HG03342 (cell line): ENCODE data around the gene CNTROB.
A peak's percentile ranks its signal among the peaks of the same experiment; 100 is the strongest.

Experiments used
- ATAC-seq: cut with Tn5 transposase; IDR thresholded peaks from one replicate; pipeline ENCODE4 v1.9.1; 2021; ENCODE audit warnings: mild to moderate bottlenecking, moderate library complexity; ENCODE audit not compliant: unreplicated experiment

Gene CNTROB

DNA sequence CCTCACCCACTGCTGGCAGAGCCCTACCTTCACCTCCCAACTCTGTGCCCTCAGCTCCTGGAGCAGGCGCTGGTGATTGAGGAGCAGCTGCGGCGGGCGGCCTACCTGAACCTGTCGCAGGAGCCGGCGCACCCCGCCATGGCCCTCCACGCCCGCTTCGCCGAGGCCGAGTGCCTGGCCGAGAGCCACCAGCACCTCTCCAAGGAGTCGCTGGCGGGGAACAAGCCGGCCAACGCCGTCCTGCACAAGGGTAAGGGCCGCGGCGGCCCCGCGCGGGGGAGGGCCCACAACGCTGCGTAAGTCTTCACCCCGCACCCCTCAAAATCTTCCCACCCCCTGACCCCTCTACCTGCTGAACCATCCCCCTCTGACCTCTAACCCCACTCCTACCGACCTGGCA, 22.9 kb upstream of the CNTROB start:
- ATAC-seq, result no peak

- no peak for ATAC-seq
Measured at GRCh38 chr17:7910281-7910680, 21.7 kb upstream of the CNTROB start.

GRCh38 chr17:7910711-7911110, 21.3 kb upstream of the CNTROB start:
- ATAC-seq, result no peak

GRCh38 chr17:7911116-7911515, 20.9 kb upstream of the CNTROB start:
- ATAC-seq, result no peak

- ATAC-seq, result no peak
Measured at GRCh38 chr17:7912927-7913524, 19.0 kb upstream of the CNTROB start.

DNA sequence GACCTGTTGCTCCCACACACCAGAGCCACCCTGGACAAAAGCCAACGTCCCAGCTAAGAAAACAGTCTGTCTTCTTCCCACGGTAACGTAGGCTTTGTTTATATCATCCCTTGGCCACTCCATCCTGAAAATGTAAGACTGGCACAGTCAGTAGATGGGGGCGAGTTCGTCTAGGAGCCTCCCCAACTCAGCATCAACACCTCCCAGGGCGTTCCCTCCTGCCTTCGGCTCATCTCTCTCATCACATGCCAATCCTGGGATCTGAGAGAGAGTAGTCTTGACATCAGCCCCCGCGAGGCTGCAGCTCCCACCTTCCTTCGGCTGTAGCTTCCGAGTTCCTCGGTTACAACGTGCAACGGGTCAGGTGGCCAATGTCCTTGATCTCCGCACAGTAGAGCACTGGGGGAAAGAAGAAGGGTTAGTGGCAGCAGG, 16.8 kb upstream of the CNTROB start:
- no peak for ATAC-seq

- peak; percentile 67 for ATAC-seq
Measured at GRCh38 chr17:7915611-7916384, 16.2 kb upstream of the CNTROB start, which contains the start of gene RNF227. RNF227 (minus strand) TSS chr17:7916289; CDS start chr17:7916195, 94 bp downstream.

- ATAC-seq, result no peak
Measured at GRCh38 chr17:7916385-7916682, 15.7 kb upstream of the CNTROB start.

GRCh38 chr17:7916808-7917207, 15.2 kb upstream of the CNTROB start:
- no peak for ATAC-seq

DNA sequence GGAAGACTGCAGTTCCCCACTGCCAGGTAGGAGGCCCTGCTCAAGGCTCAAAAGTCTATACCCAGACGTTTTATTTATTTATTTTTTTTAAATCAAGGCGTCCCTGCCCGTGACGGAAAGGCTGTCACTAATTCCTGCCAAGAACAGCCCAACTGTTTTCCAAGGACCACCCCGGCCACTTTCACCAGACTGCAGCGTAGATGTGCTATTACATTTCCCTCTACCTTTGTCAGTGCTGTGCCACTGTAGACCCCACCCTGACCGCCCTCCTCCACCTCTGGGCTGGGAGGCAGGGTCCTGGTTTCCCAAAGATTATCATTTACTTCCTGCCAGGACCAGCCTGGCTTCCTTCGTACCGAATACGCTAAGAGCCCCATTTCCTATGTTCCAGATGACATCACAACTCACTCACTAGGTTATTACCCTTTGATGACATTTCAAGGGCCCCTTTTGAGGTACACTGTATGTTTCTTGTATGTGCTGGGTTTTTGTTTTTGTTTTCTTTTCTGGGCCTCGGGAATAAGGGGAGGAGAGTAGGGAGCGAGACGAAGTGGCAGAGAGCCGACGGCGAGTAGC, 9.6 kb upstream of the CNTROB start:
- ATAC-seq, result no peak

DNA sequence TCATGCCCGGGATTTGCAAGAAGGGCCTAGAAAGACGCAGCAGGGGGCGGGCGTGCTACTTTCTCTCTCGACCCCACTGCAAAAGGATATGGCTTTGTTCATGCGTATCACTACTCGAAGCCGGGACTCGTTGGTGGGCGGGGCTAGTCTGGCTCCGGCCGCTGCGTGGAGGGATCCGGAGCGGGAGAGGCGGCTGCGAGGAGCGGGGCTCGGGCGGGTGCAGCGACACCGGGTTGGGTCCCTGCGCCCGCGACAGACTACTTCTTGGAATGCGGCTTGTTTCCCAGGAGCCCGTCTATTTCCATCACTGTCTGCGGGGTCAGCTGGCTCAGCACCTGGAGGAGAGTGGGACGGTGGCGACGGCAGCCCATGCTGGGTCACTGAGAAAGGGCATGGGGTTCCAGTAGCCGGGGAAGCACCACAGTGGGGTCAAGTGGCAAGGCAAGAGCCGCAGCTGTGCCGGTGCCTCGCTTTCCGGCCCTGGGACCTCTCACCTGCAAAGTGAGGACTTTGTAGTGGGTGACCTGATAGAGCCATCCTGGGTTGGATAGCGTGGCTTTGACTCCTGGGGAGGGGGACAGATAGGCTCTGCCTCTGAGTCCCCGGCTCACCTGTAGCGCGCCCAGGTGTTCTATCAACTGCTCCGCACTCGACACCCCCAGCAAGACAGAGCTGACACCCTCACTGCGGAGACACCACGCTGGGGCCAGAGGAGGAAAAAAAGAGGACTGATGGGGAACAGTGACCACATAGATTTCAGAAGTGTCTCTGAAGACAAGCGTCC, 9.0 kb upstream of the CNTROB start:
- ATAC-seq, result no peak

DNA sequence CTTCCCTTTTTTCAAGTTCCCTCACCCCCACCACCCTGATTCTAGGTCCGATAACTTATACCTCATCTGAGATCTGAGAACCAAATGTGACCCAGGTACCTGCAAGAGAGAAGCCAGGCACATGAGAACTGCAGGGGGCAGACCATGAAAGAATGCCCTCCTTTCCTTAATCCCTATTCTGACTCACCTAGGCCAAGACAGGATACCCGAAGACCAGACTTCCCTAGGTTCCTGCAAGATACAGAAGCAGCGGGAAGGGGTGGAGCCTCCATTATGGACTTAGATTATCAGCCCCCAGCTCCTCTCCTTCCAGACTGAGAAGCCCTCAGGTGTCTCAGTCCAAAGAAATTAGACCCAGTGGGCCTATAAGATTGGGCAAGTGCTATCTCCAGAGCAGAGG, 4.4 kb upstream of the CNTROB start:
- ATAC-seq, result no peak

- ATAC-seq, result no peak
Measured at GRCh38 chr17:7929158-7930023, 2.6 kb upstream of the CNTROB start, which contains the start of gene KCNAB3. KCNAB3 (minus strand) TSS chr17:7929856; CDS start chr17:7929435, 421 bp downstream.

DNA sequence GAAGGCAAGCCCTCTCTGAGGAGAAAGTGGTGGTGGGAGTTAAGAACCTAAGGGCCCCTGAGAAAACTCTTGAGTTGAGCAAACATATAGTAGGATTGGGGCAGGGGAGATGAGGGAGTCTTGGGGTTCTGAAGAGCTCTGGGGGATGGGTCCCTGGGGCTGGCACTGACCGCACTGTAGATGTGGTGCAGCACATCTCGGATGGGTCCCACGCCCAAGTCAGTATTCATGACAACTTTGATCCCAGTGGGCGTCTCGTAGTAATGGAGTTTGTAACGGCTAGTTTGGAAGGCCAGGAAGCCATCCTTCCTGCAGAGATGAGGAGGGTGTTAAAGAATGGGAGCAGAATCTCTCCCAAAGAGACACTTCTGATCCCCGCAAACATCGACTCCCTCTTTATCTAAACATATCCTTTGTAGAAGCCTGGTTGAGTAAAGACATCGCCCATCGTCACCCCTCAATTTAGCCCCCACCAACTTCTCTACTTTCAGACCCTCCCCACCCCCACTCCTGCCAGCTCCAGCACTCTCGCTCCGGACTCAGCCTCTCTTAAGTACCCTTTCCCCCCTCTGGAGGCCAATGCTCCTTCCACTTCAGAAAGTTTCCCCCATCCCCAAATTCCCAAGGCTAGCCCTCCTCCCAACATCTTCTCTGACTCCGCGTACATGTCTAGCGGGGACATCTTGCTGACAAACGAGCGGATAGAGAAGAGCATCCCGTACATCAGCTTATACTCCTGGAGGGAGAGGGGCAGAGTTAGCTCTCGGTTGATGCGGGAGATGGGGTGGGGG, 970 bp upstream of the CNTROB start:
- ATAC-seq, result no peak

DNA sequence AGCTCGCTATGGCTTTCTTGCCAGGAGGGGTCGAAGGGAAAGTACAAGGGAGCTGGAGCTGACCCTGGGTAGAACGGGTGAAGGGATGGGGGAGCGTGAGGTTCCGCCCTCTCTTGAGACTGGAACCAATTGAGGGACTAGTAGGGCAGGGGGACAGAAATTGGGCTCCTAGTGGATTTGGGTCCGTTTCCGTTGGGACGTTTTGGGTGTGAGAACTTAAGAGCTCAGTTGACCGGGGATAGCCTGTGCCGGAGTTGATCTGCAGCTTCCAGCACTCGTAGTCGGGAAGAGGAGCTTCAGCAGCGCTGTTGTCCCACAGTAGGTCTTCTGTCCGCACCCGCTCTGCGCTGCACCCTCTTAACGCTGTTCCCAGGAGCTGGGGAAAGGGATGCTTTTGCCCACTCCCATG, 481 bp downstream of the CNTROB start:
- ATAC-seq, result peak; percentile 10

DNA sequence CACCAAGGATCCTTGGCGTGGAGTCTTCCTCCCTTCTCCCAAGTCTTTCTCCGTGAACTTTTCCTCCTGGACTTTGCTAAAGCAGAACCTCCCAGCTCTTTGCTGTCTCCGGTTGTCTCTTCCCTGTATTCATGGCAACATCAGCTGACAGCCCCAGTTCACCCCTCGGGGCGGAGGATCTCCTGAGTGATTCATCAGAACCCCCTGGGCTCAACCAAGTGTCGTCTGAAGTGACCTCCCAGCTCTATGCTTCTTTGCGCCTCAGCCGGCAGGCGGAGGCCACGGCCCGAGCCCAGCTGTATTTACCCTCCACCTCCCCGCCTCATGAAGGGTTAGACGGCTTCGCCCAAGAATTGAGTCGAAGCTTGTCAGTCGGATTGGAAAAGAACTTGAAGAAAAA, 943 bp downstream of the CNTROB start:
- ATAC-seq, result no peak

GRCh38 chr17:7935859-7936258, 3.9 kb downstream of the CNTROB start:
- ATAC-seq, result no peak

GRCh38 chr17:7940034-7940433, 8.0 kb downstream of the CNTROB start:
- ATAC-seq, result no peak

DNA sequence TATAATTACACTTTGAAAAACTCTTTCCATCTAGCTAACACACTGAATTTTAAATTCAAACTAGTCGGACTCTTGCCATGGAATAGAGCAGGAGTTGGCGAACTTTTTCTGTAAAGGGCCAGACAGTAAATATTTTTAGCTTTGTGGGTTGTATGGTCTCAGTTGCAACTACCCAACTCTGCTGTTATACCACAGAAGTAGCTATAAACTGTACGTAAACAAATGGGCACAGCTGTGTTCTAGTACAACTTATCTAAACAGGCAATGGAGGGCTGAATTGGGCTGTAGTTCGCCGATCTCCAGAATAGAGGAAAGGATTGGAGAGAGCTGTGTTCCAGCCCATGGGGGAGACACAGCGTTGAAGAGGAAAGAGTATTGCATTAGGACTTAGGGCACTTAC, 8.7 kb downstream of the CNTROB start:
- ATAC-seq, result no peak

DNA sequence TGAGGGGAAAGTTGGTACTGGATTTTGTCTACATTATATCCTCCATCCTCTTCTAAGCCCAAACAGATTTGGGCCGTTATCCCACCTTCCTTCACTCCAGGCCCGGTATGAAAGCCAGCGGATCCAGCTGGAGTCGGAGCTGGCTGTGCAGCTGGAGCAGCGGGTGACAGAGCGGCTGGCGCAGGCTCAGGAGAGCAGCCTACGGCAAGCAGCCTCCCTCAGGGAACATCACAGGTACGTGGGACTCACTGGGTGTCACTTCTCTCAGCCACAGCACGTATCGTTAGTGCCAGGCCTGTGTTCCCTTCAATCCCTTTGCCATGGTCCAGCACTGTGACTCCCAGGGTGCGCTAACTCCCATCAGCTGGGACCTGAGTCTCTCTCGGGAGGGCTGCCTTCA, 11.3 kb downstream of the CNTROB start:
- ATAC-seq, result no peak
